GM12864 (cell line): Measurements from ENCODE around the gene LNP1.
"Not testable (repeated sequence)": the region's sequence is repeated elsewhere in the genome, so short reads cannot be mapped to it uniquely, and the experiment has no call there.

Source experiments
- DNase-seq: peaks from one replicate; pipeline ENCODE4 v3.0.0-alpha.2; 2011; ENCODE audit warnings: low read depth
- H3K4me3 ChIP-seq: 2 replicates; pipeline ENCODE4 v1.5.1; 2011; ENCODE audit warnings: mild to moderate bottlenecking, low read depth, low read length, control low read depth
- CTCF ChIP-seq: IDR thresholded peaks from 2 replicates; pipeline ENCODE4 v1.5.1; 2011; ENCODE audit warnings: low read depth, mild to moderate bottlenecking, moderate library complexity, low read length, control low read depth, inconsistent platforms; ENCODE audit errors: missing control alignments

Gene LNP1

GRCh38 chr3:100471444-100471843 is 70.1 kb downstream of the LNP1 start:
- no peak for TF ChIP-seq CTCF
- H3K4me3 ChIP-seq: no peak overlapping the region
- DNase-seq: no peak

GRCh38 chr3:100477851-100478360 is 76.6 kb downstream of the LNP1 start:
- H3K4me3 ChIP-seq, DNase-seq: not testable (repeated sequence)

- not testable (repeated sequence) for DNase-seq, H3K4me3 ChIP-seq
These were observed 77.2 kb downstream of the LNP1 start for GRCh38 chr3:100478521-100478920.

GRCh38 chr3:100480081-100480480 is 78.7 kb downstream of the LNP1 start:
- DNase-seq: no peak
- TF ChIP-seq CTCF: no peak
- no peak overlapping the region for H3K4me3 ChIP-seq

GRCh38 chr3:100482176-100482575 is 80.8 kb downstream of the LNP1 start:
- TF ChIP-seq CTCF: no peak
- H3K4me3 ChIP-seq: no peak overlapping the region

GRCh38 chr3:100483529-100483928 is 82.2 kb downstream of the LNP1 start:
- DNase-seq: no peak
- H3K4me3 ChIP-seq: no peak overlapping the region
- no peak for TF ChIP-seq CTCF

More at GRCh38 chr3:100482176-100482575, 80.8 kb downstream of the LNP1 start:
- no peak for DNase-seq

- no peak for TF ChIP-seq CTCF
- H3K4me3 ChIP-seq: no peak overlapping the region
- no peak for DNase-seq
These were observed 85.5 kb downstream of the LNP1 start for GRCh38 chr3:100486808-100487207.

GRCh38 chr3:100489118-100489517 is 87.8 kb downstream of the LNP1 start:
- no peak for DNase-seq
- no peak overlapping the region for H3K4me3 ChIP-seq
- no peak for TF ChIP-seq CTCF
